OCI-LY1 (cell line): Measurements from ENCODE around the gene SLC22A25.
"Not testable (repeated sequence)": the region's sequence is repeated elsewhere in the genome, so short reads cannot be mapped to it uniquely, and the experiment has no call there.

Experiments
- EZH2 ChIP-seq: fragments of 200-600 bp; sonication (generic), shearing (Covaris generic); IDR thresholded peaks from 2 replicates; pipeline ENCODE4 v1.8.0; 2017; ENCODE audit warnings: borderline replicate concordance, mixed run types, mild to moderate bottlenecking, antibody characterized with exemption, low read length, moderate library complexity, mixed read lengths
- TF ChIP-seq, protein P1 (sequence below): fragments of 200-600 bp; sonication (generic), shearing (Covaris generic); IDR thresholded peaks from 2 replicates; pipeline ENCODE4 v1.5.1; 2017; ENCODE audit warnings: mild to moderate bottlenecking, antibody characterized with exemption, low read length, moderate library complexity, mixed read lengths

- TF ChIP-seq, protein P1, sequence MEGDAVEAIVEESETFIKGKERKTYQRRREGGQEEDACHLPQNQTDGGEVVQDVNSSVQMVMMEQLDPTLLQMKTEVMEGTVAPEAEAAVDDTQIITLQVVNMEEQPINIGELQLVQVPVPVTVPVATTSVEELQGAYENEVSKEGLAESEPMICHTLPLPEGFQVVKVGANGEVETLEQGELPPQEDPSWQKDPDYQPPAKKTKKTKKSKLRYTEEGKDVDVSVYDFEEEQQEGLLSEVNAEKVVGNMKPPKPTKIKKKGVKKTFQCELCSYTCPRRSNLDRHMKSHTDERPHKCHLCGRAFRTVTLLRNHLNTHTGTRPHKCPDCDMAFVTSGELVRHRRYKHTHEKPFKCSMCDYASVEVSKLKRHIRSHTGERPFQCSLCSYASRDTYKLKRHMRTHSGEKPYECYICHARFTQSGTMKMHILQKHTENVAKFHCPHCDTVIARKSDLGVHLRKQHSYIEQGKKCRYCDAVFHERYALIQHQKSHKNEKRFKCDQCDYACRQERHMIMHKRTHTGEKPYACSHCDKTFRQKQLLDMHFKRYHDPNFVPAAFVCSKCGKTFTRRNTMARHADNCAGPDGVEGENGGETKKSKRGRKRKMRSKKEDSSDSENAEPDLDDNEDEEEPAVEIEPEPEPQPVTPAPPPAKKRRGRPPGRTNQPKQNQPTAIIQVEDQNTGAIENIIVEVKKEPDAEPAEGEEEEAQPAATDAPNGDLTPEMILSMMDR: not testable (repeated sequence)
- TF ChIP-seq EZH2: not testable (repeated sequence)
These were observed 7.6 kb downstream of the SLC22A25 start for GRCh38 chr11:63235471-63236461.
